Erythroblast (primary cell): ENCODE results near the gene GPR55.

Source experiments
- GATA1 ChIP-seq: IDR thresholded peaks from 2 replicates; pipeline ENCODE4 v1.6.1; 2011; ENCODE audit warnings: low read depth, mild to moderate bottlenecking, control low read depth, low read length, moderate library complexity
- POLR2A ChIP-seq: IDR thresholded peaks from 2 replicates; pipeline ENCODE4 v1.6.1; 2011; ENCODE audit warnings: mild to moderate bottlenecking, low read length

- TF ChIP-seq POLR2A (no peak), GATA1 (no peak)
These were observed 54.3 kb downstream of the GPR55 start for GRCh38 chr2:230870544-230871360.
